ENCODE data around the gene TSEN15.
A peak's percentile ranks its signal among the peaks of the same experiment; 100 is the strongest.
"Not testable (repeated sequence)": the region's sequence is repeated elsewhere in the genome, so short reads cannot be mapped to it uniquely, and the experiment has no call there.

TSEN15 gene

GRCh38 chr1:184031409-184032107 lies 20.0 kb upstream of the TSEN15 start:
- no peak for DNase-seq

- no peak for DNase-seq
Observed at GRCh38 chr1:184032306-184032929, 19.1 kb upstream of the TSEN15 start.

GRCh38 chr1:184032930-184033418 lies 18.6 kb upstream of the TSEN15 start:
- no peak for DNase-seq

GRCh38 chr1:184033711-184034167 lies 17.8 kb upstream of the TSEN15 start:
- no peak for DNase-seq

- no peak for DNase-seq
Observed at GRCh38 chr1:184034761-184035379, 16.7 kb upstream of the TSEN15 start.

- DNase-seq: no peak
Observed at GRCh38 chr1:184035719-184036516, 15.6 kb upstream of the TSEN15 start.

GRCh38 chr1:184036517-184036949 lies 15.0 kb upstream of the TSEN15 start:
- DNase-seq: no peak

GRCh38 chr1:184037849-184038591 lies 13.5 kb upstream of the TSEN15 start:
- DNase-seq: no peak

- no peak for DNase-seq
Observed at GRCh38 chr1:184039126-184039525, 12.4 kb upstream of the TSEN15 start.

- no peak for DNase-seq
Observed at GRCh38 chr1:184041731-184042130, 9.8 kb upstream of the TSEN15 start.

- not testable (repeated sequence) for DNase-seq
Observed at GRCh38 chr1:184043315-184043714, 8.2 kb upstream of the TSEN15 start.

- DNase-seq: no peak
Observed at GRCh38 chr1:184044603-184045376, 6.7 kb upstream of the TSEN15 start.

- not testable (repeated sequence) for DNase-seq
Observed at GRCh38 chr1:184047541-184047940, 4.0 kb upstream of the TSEN15 start.

GRCh38 chr1:184048561-184049240 lies 2.8 kb upstream of the TSEN15 start:
- DNase-seq: no peak

GRCh38 chr1:184049291-184049690 lies 2.2 kb upstream of the TSEN15 start:
- peak; percentile 13 for DNase-seq

GRCh38 chr1:184049836-184050468 lies 1.6 kb upstream of the TSEN15 start:
- DNase-seq: no peak

- no peak for DNase-seq
Observed at GRCh38 chr1:184050636-184051035, 894 bp upstream of the TSEN15 start.

GRCh38 chr1:184051138-184051484 lies 419 bp upstream of the TSEN15 start:
- peak; percentile 42 for DNase-seq

- no peak for DNase-seq
Observed at GRCh38 chr1:184052194-184052559, 647 bp downstream of the TSEN15 start.

GRCh38 chr1:184052750-184053149 lies 1.2 kb downstream of the TSEN15 start:
- DNase-seq: no peak

GRCh38 chr1:184053881-184054280 lies 2.4 kb downstream of the TSEN15 start:
- DNase-seq: no peak
